Measurements from ENCODE around the gene NSUN3. TPM values are rescaled to one million over a fixed set of nuclear protein-coding genes. Genes with fewer than 3 reads are reported as not detected.

NSUN3 gene
- polyA plus RNA-seq, 1 of the 3 experiments (the other 2 are of a cell fraction), result 2.9 TPM

DNA sequence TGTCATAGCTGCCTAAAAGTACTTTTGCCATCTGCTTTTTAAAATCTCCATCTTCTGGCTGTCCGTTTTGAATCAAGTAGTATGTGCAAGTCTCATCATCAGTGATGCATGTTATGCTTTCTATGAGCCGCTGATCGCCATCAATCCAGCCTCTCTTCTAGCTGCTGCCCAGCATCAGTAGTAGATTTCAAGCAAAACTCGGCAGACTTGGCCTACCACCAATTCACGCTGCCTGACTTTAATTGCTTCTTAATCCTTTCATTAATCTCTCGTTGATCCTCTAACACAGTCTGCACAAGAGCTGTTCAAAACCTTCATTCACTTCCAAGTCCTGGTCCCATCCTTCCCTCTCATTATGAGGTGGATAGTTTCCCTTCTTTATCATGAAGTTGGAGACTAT is 104.9 kb downstream of the NSUN3 start:
- H3K36me3 ChIP-seq (replicated peaks in 1 of 2; ENCODE audit: control insufficient read depth in 1 of 2, insufficient read depth in 2 of 2, low read length in 1 of 2), result no peaks in the 10 kb centered on the region
- no peak for TF ChIP-seq POLR2AphosphoS5 (IDR thresholded peaks at IDR 0.05; ENCODE audit: low read depth, low read length)
- H3K27me3 ChIP-seq (ENCODE audit: insufficient read depth), result no peaks in the 10 kb centered on the region
- H3K9me3 ChIP-seq, result no peaks in the 10 kb centered on the region
- no peaks in the 10 kb centered on the region for H3K79me2 ChIP-seq (ENCODE audit: insufficient read depth)
- no peak for DNase-seq
- 80% methylated on average over 6 of the region's 6 CpGs for WGBS (ENCODE audit: low lambda C conversion rate)
- H3K9ac ChIP-seq, result no peak overlapping the region
- H2AFZ ChIP-seq (ENCODE audit: low read depth), result no peak overlapping the region
- ChIA-PET CTCF (no interaction called here), POLR2A (no interaction called here)
- no peak overlapping the region for H3K4me3 ChIP-seq (ENCODE audit: low read depth in 2 of 2, low read length in 1 of 2)
- H4K20me1 ChIP-seq (ENCODE audit: insufficient read depth), result no peaks in the 10 kb centered on the region
- no peaks in the 10 kb centered on the region for H3K9me2 ChIP-seq
- no peak overlapping the region for H3K27ac ChIP-seq (ENCODE audit: low read depth in 2 of 2, low read length in 1 of 2)
- H3K4me2 ChIP-seq, result no peak overlapping the region
- H3K4me1 ChIP-seq (ENCODE audit: control insufficient read depth in 1 of 2, insufficient read depth in 2 of 2, low read depth in 1 of 2, low read length in 1 of 2), result peaks cover 2 to 23% of the 10 kb centered on the region in 2 experiments; a peak in 2 of 4 replicates
- no peaks in the 10 kb centered on the region for H3F3A ChIP-seq (replicated peaks; ENCODE audit: insufficient read depth)

DNA sequence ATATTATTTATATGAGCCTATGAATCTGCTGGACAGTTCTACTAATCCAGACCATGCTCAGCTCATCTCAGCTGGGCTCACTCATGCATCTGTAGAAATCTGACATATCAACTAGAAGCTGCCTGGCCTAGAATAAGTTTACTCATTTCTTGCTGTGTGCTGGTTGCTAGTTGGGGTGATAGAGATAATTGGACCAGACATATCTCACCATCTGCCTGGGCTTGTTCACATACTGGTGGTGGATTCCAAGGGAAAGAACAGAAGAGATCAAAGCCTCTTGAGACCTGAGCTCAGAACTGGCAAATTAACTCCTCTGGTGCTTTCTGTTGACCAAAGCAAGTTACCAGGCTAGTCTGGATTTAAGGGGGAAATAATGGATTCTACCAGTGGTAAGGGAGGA is 109.1 kb downstream of the NSUN3 start:
- peaks cover 16% of the 10 kb centered on the region for H3F3A ChIP-seq (replicated peaks; ENCODE audit: insufficient read depth)
- ChIA-PET POLR2A (no interaction called here), CTCF (interaction anchor here (1.0 to 2.3 kb wide), 5 partner anchors 16 to 85 kb away, joined by 3 to 5 read pairs (median 3); no protein-coding TSS in a partner anchor)
- H3K4me1 ChIP-seq (ENCODE audit: control insufficient read depth in 1 of 2, insufficient read depth in 2 of 2, low read depth in 1 of 2, low read length in 1 of 2), result peaks cover 11 to 30% of the 10 kb centered on the region in 2 experiments; a peak in 3 of 4 replicates
- no peak overlapping the region for H3K9ac ChIP-seq
- no peaks in the 10 kb centered on the region for H3K36me3 ChIP-seq (replicated peaks in 1 of 2; ENCODE audit: control insufficient read depth in 1 of 2, insufficient read depth in 2 of 2, low read length in 1 of 2)
- no peak overlapping the region for H3K4me2 ChIP-seq
- no peaks in the 10 kb centered on the region for H3K27me3 ChIP-seq (ENCODE audit: insufficient read depth)
- no peaks in the 10 kb centered on the region for H3K9me2 ChIP-seq
- H3K27ac ChIP-seq (ENCODE audit: low read depth in 2 of 2, low read length in 1 of 2), result peak overlapping the region in 1 of 2 experiments; percentile 85; a peak in 3 of 4 replicates
- no peaks in the 10 kb centered on the region for H4K20me1 ChIP-seq (ENCODE audit: insufficient read depth)
- no peaks in the 10 kb centered on the region for H3K9me3 ChIP-seq
- H2AFZ ChIP-seq (ENCODE audit: low read depth), result no peak overlapping the region
- DNase-seq, result peak; percentile 23
- no peaks in the 10 kb centered on the region for H3K79me2 ChIP-seq (ENCODE audit: insufficient read depth)
- H3K4me3 ChIP-seq (ENCODE audit: low read depth in 2 of 2, low read length in 1 of 2), result no peak overlapping the region
- no peak for TF ChIP-seq RAD21 (IDR thresholded peaks at IDR 0.05; ENCODE audit: low read length)
- no peak for TF ChIP-seq YY1 (IDR thresholded peaks at IDR 0.05; ENCODE audit: low read depth)
- peak; percentile 48; the same call in 1 of the 2 replicates for TF ChIP-seq TEAD4 (IDR thresholded peaks at IDR 0.05; ENCODE audit: borderline replicate concordance, insufficient read depth)
- peak; percentile 32; the same call in 1 of the 2 replicates for TF ChIP-seq FOSL2 (IDR thresholded peaks at IDR 0.05; ENCODE audit: borderline replicate concordance, low read depth)
- no peak for TF ChIP-seq CHD2 (IDR thresholded peaks at IDR 0.05; ENCODE audit: low read length, partially characterized antibody)
- TF ChIP-seq EP300 (IDR thresholded peaks at IDR 0.05; ENCODE audit: borderline replicate concordance in 1 of 2, low read depth in 1 of 2, low read length in 1 of 2), result peak; percentile 48 to 72; a peak in 3 of 4 replicates
- TF ChIP-seq TAF1 (IDR thresholded peaks at IDR 0.05; ENCODE audit: borderline replicate concordance, low read depth, low read length), result no peak
- no peak for TF ChIP-seq GABPA (IDR thresholded peaks at IDR 0.05; ENCODE audit: low read depth)
- no peak for TF ChIP-seq MEF2A (IDR thresholded peaks at IDR 0.05; ENCODE audit: borderline replicate concordance, low read depth)
- TF ChIP-seq SIN3A (IDR thresholded peaks at IDR 0.05; ENCODE audit: borderline replicate concordance, low read depth, low read length), result no peak
- TF ChIP-seq RCOR1 (IDR thresholded peaks at IDR 0.05; ENCODE audit: low read length), result peak; percentile 51; the same call in 1 of the 2 replicates
- TF ChIP-seq, protein P1, sequence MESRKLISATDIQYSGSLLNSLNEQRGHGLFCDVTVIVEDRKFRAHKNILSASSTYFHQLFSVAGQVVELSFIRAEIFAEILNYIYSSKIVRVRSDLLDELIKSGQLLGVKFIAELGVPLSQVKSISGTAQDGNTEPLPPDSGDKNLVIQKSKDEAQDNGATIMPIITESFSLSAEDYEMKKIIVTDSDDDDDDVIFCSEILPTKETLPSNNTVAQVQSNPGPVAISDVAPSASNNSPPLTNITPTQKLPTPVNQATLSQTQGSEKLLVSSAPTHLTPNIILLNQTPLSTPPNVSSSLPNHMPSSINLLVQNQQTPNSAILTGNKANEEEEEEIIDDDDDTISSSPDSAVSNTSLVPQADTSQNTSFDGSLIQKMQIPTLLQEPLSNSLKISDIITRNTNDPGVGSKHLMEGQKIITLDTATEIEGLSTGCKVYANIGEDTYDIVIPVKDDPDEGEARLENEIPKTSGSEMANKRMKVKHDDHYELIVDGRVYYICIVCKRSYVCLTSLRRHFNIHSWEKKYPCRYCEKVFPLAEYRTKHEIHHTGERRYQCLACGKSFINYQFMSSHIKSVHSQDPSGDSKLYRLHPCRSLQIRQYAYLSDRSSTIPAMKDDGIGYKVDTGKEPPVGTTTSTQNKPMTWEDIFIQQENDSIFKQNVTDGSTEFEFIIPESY (IDR thresholded peaks at IDR 0.05; ENCODE audit: borderline replicate concordance, low read depth), result no peak
- TF ChIP-seq EZH2phosphoT487 (IDR thresholded peaks at IDR 0.05; ENCODE audit: borderline replicate concordance, low read depth), result no peak
- no peak for TF ChIP-seq IRF3 (IDR thresholded peaks at IDR 0.05; ENCODE audit: low read depth, low read length)
- no peak for TF ChIP-seq FOXM1 (IDR thresholded peaks at IDR 0.05; ENCODE audit: low read depth)
- no peak for TF ChIP-seq USF1 (IDR thresholded peaks at IDR 0.05; ENCODE audit: borderline replicate concordance, low read depth)
- TF ChIP-seq NFIC (IDR thresholded peaks at IDR 0.05; ENCODE audit: borderline replicate concordance), result peak; percentile 36; the same call in 1 of the 2 replicates
- TF ChIP-seq REST (IDR thresholded peaks at IDR 0.05; ENCODE audit: low read depth, low read length), result peak; percentile 83
- no peak for TF ChIP-seq RXRA (IDR thresholded peaks at IDR 0.05; ENCODE audit: borderline replicate concordance, low read depth)
- peak; percentile 72 for TF ChIP-seq POLR2AphosphoS5 (IDR thresholded peaks at IDR 0.05; ENCODE audit: low read depth, low read length)
